Activated CD4-positive, CD25-positive, alpha-beta regulatory T cell treated with anti-CD3 and anti-CD28 coated beads, Interleukin-2, amount 50 U/mL, for 24 hours (primary cell): ENCODE data around the gene PRELID3B.
A peak's percentile ranks its signal among the peaks of the same experiment; 100 is the strongest.
"Not testable (repeated sequence)": the region's sequence is repeated elsewhere in the genome, so short reads cannot be mapped to it uniquely, and the experiment has no call there.

Experiments
- ATAC-seq, 2 donors: fragments of 150-1000 bp; cut with Tn5 transposase; one replicate each; pipeline ENCODE4 v1.10.0; 2021; ENCODE audit warnings: mild to moderate bottlenecking in 1 of 2, moderate library complexity in 1 of 2

PRELID3B gene

GRCh38 chr20:59025086-59025485 lies 17.5 kb downstream of the PRELID3B start:
- no peak for ATAC-seq

GRCh38 chr20:59024111-59024530 lies 18.5 kb downstream of the PRELID3B start:
- ATAC-seq, result no peak

GRCh38 chr20:59023616-59024015 lies 19.0 kb downstream of the PRELID3B start:
- ATAC-seq, result no peak

GRCh38 chr20:59022754-59023153 lies 19.8 kb downstream of the PRELID3B start:
- ATAC-seq, result no peak

GRCh38 chr20:59020938-59021551 lies 21.5 kb downstream of the PRELID3B start:
- no peak for ATAC-seq

GRCh38 chr20:59019217-59019616 lies 23.4 kb downstream of the PRELID3B start, which contains the start of gene TUBB1:
TUBB1 (plus strand) TSS chr20:59019429; CDS start chr20:59019523, 94 bp downstream.
- ATAC-seq, result no peak

GRCh38 chr20:59018817-59019216 lies 23.8 kb downstream of the PRELID3B start:
- ATAC-seq, result no peak

- ATAC-seq, result no peak
These were observed 24.9 kb downstream of the PRELID3B start for GRCh38 chr20:59017493-59018231.

- peak; percentile 45 to 84 for ATAC-seq
These were observed 25.6 kb downstream of the PRELID3B start for GRCh38 chr20:59016795-59017492.

- ATAC-seq, result no peak
These were observed 26.5 kb downstream of the PRELID3B start for GRCh38 chr20:59015812-59016711.

GRCh38 chr20:59015411-59015810 lies 27.2 kb downstream of the PRELID3B start:
- no peak for ATAC-seq

- ATAC-seq, result no peak
These were observed 27.8 kb downstream of the PRELID3B start for GRCh38 chr20:59014680-59015389.

- ATAC-seq, result peak in 1 of 2 donors; percentile 18
These were observed 28.5 kb downstream of the PRELID3B start for GRCh38 chr20:59013959-59014608.

GRCh38 chr20:59013031-59013951 lies 29.3 kb downstream of the PRELID3B start:
- no peak for ATAC-seq

- ATAC-seq, result not testable (repeated sequence)
These were observed 30.8 kb downstream of the PRELID3B start for GRCh38 chr20:59011874-59012157.

GRCh38 chr20:59010995-59011873 lies 31.4 kb downstream of the PRELID3B start:
- no peak for ATAC-seq

- no peak for ATAC-seq
These were observed 32.1 kb downstream of the PRELID3B start for GRCh38 chr20:59010321-59010994.

GRCh38 chr20:59008715-59009336 lies 33.8 kb downstream of the PRELID3B start:
- no peak for ATAC-seq
